ENCODE data around the gene DNAH2.

DNA sequence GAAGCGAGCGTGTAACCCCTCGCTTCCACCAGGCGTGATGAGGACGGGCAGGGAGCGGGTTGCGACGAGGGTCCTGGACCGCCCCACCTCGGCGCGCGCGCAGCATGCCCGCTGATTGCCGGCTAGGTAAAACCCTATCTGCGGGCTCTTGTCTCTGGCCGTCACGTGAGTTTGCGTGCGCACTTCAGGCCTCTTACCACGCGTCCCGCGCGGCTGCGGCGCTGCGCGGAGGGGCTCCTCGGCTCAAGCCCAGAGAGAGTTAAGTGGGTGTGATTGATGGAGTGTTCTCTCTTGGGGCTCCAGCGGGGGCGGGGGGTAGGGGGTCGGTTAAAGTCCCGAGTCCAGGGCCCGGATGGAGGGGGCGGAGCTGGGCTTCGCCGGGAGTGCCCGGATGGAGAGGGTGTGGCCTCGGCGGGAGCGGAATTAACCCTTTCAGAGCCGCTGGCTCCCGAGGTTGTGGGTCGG is 124.4 kb downstream of the DNAH2 start:
- no peak for TF ChIP-seq TAF1 (IDR thresholded peaks at IDR 0.05; ENCODE audit: low read depth, low read length)
- no peak for TF ChIP-seq POLR2A (IDR thresholded peaks at IDR 0.05; ENCODE audit: low read depth, low read length)
- TF ChIP-seq POU2F2 (IDR thresholded peaks at IDR 0.05; ENCODE audit: low read depth, low read length), result no peak
- TF ChIP-seq POLR2AphosphoS5 (IDR thresholded peaks at IDR 0.05; ENCODE audit: low read depth, low read length), result peak; percentile 19; the same call in 1 of the 2 replicates
- no peak for TF ChIP-seq PAX5 (IDR thresholded peaks at IDR 0.05; ENCODE audit: insufficient read depth, low read length, severe bottlenecking)
